IPS DF 6.9 (cell line): ENCODE data around the gene RPA3.

Source experiments
- DNase-seq: peaks from one replicate; pipeline ENCODE4 v3.0.0-alpha.2; 2013; ENCODE audit warnings: low read depth, low spot score
- H3K27ac ChIP-seq: one replicate; pipeline ENCODE4 v1.5.1; 2013; ENCODE audit warnings: low read length, control low read depth
- H3K27me3 ChIP-seq: 2 replicates; pipeline ENCODE4 v1.6.1; 2013; ENCODE audit warnings: mild to moderate bottlenecking, low read length; ENCODE audit not compliant: control insufficient read depth, insufficient read depth
- H3K36me3 ChIP-seq: 2 replicates; pipeline ENCODE4 v1.6.1; 2013; ENCODE audit warnings: low read length; ENCODE audit not compliant: control insufficient read depth, insufficient read depth
- H3K4me1 ChIP-seq: 2 replicates; pipeline ENCODE4 v1.6.1; 2013; ENCODE audit warnings: low read length; ENCODE audit not compliant: control insufficient read depth, insufficient read depth
- H3K4me3 ChIP-seq: 2 replicates; pipeline ENCODE4 v1.5.1; 2013; ENCODE audit warnings: mild to moderate bottlenecking, low read length
- H3K9me3 ChIP-seq: 2 replicates; pipeline ENCODE4 v1.6.1; 2013; ENCODE audit warnings: low read length, inconsistent platforms; ENCODE audit not compliant: control insufficient read depth, insufficient read depth
- WGBS: extraction: QIAGEN DNeasy Blood & Tissue Kit; methylation state at CpG from one replicate; pipeline ENCODE4 v1.1.7; 2013; ENCODE audit warnings: mixed read lengths, missing lambda C conversion rate; ENCODE audit not compliant: insufficient read length, insufficient coverage; 5-methylcytosine and 5-hydroxymethylcytosine counted together

The RPA3 gene

DNA sequence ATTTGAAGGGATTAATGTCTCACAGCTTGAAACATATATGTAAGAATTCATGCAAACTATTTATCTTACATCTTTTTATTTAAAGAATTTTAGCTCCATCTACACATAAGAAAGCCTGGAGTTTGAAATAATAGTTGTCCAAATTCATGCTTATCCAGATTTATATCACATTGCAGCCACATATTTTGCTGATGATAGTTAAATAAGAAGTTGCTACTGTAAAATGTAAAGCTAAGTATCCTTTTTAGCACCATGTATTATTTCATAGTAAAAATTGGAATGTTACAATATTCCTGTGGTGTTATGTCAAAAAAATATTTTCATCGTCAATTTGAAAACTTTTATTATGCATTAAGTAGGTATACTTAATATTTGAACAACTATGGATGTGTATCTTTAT, 105.2 kb downstream of the RPA3 start:
- WGBS, result no CpG with 5 or more reads among the region's 1 CpG
- H3K27ac ChIP-seq, result no peak overlapping the region
- no peak for DNase-seq
- no peaks in the 10 kb centered on the region for H3K9me3 ChIP-seq
- no peaks in the 10 kb centered on the region for H3K36me3 ChIP-seq
- H3K4me1 ChIP-seq, result no peaks in the 10 kb centered on the region
- H3K4me3 ChIP-seq, result no peak overlapping the region
- no peaks in the 10 kb centered on the region for H3K27me3 ChIP-seq

DNA sequence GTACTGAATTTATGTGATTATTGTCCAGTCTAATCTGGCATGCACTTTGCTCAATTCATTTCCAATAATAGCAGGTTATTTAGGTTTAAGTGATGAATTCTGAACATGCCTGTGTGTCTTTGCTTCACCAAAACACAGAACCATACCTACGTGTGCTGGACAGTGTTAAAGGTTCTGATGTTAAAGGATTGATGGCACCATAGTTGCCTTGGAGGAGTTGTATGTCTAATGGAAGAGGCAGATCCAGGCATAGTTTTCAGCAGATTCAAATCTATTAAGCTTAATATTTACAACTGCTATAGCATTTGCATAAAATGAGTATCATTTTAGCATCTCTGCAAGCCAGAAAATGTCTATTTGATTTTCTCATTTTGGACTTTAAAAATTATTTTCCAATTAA, 105.9 kb downstream of the RPA3 start:
- Histone ChIP-seq H3K27me3 (no peaks in the 10 kb centered on the region), H3K27ac (no peak overlapping the region), H3K36me3 (no peaks in the 10 kb centered on the region), H3K4me1 (no peaks in the 10 kb centered on the region), H3K9me3 (no peaks in the 10 kb centered on the region), H3K4me3 (no peak overlapping the region)
- WGBS, result no CpG with 5 or more reads among the region's 1 CpG
- DNase-seq, result no peak

DNA sequence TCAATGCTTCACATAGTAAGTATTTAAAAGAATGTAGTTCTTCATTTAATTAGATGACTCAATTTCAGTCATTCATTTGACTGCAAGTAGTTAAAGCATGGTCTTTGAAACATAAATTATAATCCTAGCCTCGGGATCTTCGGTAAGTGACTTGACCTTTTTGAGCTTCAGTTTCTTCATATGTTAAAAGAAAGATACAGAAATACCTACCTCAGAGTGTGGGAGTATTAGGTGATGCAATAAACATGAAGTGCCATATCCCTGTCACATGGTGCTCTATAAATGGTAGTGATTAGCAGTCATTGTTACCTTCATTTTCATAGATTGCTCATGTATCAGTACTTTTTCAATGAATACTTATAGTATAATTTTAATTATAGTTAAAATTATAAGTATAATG, 109.1 kb downstream of the RPA3 start:
- H3K4me3 ChIP-seq, result no peak overlapping the region
- H3K36me3 ChIP-seq, result no peaks in the 10 kb centered on the region; the same call in 1 of the 2 replicates
- H3K27me3 ChIP-seq, result no peaks in the 10 kb centered on the region
- no peak overlapping the region for H3K27ac ChIP-seq
- WGBS, result no CpG with 5 or more reads among the region's 2 CpGs
- H3K9me3 ChIP-seq, result no peaks in the 10 kb centered on the region
- no peak for DNase-seq
- H3K4me1 ChIP-seq, result no peaks in the 10 kb centered on the region

DNA sequence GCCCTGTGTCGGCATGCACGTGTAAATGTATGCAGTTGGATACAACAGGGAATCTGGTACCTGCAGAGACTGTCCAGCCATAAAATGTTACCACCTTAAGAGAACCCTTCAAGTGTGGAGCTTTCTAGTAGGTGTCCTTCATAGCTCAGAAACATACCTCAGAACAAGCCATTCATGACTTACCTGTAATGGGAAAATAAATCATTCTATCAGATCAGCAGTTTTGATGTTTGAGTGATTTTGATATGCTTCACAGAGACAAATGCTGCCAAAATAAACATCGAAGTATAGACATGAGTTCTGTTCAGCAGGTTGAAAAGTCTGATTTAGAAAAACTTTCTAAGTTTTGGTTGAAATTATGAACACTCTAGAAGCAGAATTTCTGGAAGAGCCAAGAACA, 111.4 kb downstream of the RPA3 start:
- H3K4me1 ChIP-seq, result no peaks in the 10 kb centered on the region
- no peaks in the 10 kb centered on the region for H3K27me3 ChIP-seq
- DNase-seq, result no peak
- H3K27ac ChIP-seq, result no peak overlapping the region
- H3K9me3 ChIP-seq, result no peaks in the 10 kb centered on the region
- no CpG with 5 or more reads among the region's 3 CpGs for WGBS
- H3K4me3 ChIP-seq, result no peak overlapping the region
- no peaks in the 10 kb centered on the region; the same call in 1 of the 2 replicates for H3K36me3 ChIP-seq

DNA sequence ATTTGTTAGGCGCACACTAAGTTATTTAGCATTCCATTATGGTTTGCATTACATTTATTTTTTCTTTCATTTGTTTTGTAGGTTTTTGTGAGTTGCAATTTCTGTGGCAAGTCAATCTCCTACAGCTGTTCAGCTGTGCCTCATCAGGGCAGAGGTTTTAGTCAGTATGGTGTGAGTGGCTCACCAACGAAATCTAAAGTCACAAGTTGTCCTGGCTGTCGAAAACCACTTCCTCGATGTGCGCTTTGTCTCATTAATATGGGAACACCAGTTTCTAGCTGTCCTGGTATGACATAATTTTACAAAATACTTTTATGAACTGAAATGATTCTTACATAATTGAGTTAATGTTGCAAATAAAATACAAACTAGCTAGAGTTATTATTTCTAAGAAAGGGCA, 122.2 kb downstream of the RPA3 start:
- Histone ChIP-seq H3K9me3 (no peaks in the 10 kb centered on the region), H3K27me3 (no peaks in the 10 kb centered on the region), H3K4me3 (no peak overlapping the region), H3K36me3 (peaks cover 5% of the 10 kb centered on the region; the same call in 1 of the 2 replicates), H3K27ac (no peak overlapping the region), H3K4me1 (no peaks in the 10 kb centered on the region)
- no peak for DNase-seq
- no CpG with 5 or more reads among the region's 5 CpGs for WGBS

DNA sequence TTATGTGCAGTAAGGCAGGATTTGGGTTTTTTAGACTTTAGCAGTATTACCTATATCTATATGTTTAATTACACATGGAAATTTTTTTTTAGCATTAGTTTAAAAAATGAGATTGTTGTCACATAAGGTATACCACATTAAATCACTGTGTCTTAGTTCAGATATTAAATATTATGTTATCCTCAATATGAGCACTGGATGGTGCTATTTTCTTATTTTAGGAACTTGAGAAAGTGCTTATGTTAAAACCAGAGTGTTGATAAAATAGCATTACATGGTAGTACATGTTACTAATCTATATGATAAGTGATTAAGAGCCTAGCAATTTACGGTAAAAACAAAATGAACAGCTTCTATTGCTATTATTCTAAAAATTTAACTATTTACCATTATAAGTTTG, 123.0 kb downstream of the RPA3 start:
- H3K4me3 ChIP-seq, result no peak overlapping the region
- no peak overlapping the region for H3K27ac ChIP-seq
- peaks cover 5% of the 10 kb centered on the region; the same call in 1 of the 2 replicates for H3K36me3 ChIP-seq
- no peaks in the 10 kb centered on the region for H3K27me3 ChIP-seq
- H3K9me3 ChIP-seq, result no peaks in the 10 kb centered on the region
- no peaks in the 10 kb centered on the region for H3K4me1 ChIP-seq
- WGBS, result no CpG with 5 or more reads among the region's 1 CpG
- no peak for DNase-seq
